BLaER1 (cell line): ENCODE results near the gene P2RX1.
A peak's percentile ranks its signal among the peaks of the same experiment; 100 is the strongest.

Experiments used
- H3K27ac ChIP-seq: shearing (Covaris generic); formaldehyde crosslinking; 2 replicates; pipeline ENCODE4 v1.8.1; 2022
- H3K27me3 ChIP-seq: shearing (Covaris generic); formaldehyde crosslinking; 2 replicates; pipeline ENCODE4 v1.8.1; 2022
- H3K36me3 ChIP-seq: shearing (Covaris generic); formaldehyde crosslinking; 2 replicates; pipeline ENCODE4 v1.8.1; 2022
- H3K4me1 ChIP-seq: shearing (Covaris generic); formaldehyde crosslinking; 2 replicates; pipeline ENCODE4 v1.8.1; 2022
- H3K4me2 ChIP-seq: shearing (Covaris generic); formaldehyde crosslinking; 2 replicates; pipeline ENCODE4 v1.8.1; 2022
- H3K4me3 ChIP-seq: shearing (Covaris generic); formaldehyde crosslinking; 2 replicates; pipeline ENCODE4 v1.8.1; 2022
- H3K9ac ChIP-seq: shearing (Covaris generic); formaldehyde crosslinking; 2 replicates; pipeline ENCODE4 v1.8.1; 2022
- H3K9me3 ChIP-seq: shearing (Covaris generic); formaldehyde crosslinking; 2 replicates; pipeline ENCODE4 v1.8.1; 2022
- H4K20me1 ChIP-seq: shearing (Covaris generic); formaldehyde crosslinking; 2 replicates; pipeline ENCODE4 v1.8.1; 2022
- Cebpa-rat ChIP-seq: shearing (Covaris generic); IDR thresholded peaks from 2 replicates; pipeline ENCODE4 v1.8.1; 2022

The P2RX1 gene

GRCh38 chr17:3909257-3909656 is 7.0 kb downstream of the P2RX1 start:
- H3K4me2 ChIP-seq, result peak overlapping the region; percentile 95
- no peak for TF ChIP-seq Cebpa-rat

GRCh38 chr17:3907483-3908216 is 8.6 kb downstream of the P2RX1 start:
- Histone ChIP-seq H3K4me2 (peak overlapping the region; percentile 95), H3K27ac (peak overlapping the region; percentile 76), H3K36me3 (peaks cover 2% of the 10 kb centered on the region; the same call in 1 of the 2 replicates), H3K9ac (peak overlapping the region; percentile 39; the same call in 1 of the 2 replicates), H3K4me3 (no peak overlapping the region), H3K9me3 (no peaks in the 10 kb centered on the region), H4K20me1 (no peaks in the 10 kb centered on the region), H3K4me1 (peaks cover 95% of the 10 kb centered on the region), H3K27me3 (no peaks in the 10 kb centered on the region)
- TF ChIP-seq Cebpa-rat, result no peak

More at GRCh38 chr17:3909257-3909656, 7.0 kb downstream of the P2RX1 start:
- no peak overlapping the region; the same call in 1 of the 2 replicates for H3K9ac ChIP-seq
- H4K20me1 ChIP-seq, result peaks cover 3% of the 10 kb centered on the region; the same call in 1 of the 2 replicates
- peaks cover 96% of the 10 kb centered on the region for H3K4me1 ChIP-seq
- H3K36me3 ChIP-seq, result peaks cover 4% of the 10 kb centered on the region; the same call in 1 of the 2 replicates
- no peak overlapping the region for H3K4me3 ChIP-seq
- no peaks in the 10 kb centered on the region for H3K27me3 ChIP-seq
- peak overlapping the region; percentile 96 for H3K27ac ChIP-seq
- no peaks in the 10 kb centered on the region for H3K9me3 ChIP-seq

GRCh38 chr17:3906881-3907280 is 9.4 kb downstream of the P2RX1 start:
- Histone ChIP-seq H3K9ac (no peak overlapping the region), H3K27me3 (no peaks in the 10 kb centered on the region), H3K4me2 (peak overlapping the region; percentile 95), H3K4me1 (peaks cover 95% of the 10 kb centered on the region), H4K20me1 (no peaks in the 10 kb centered on the region), H3K36me3 (peaks cover 9% of the 10 kb centered on the region; the same call in 1 of the 2 replicates), H3K9me3 (no peaks in the 10 kb centered on the region), H3K27ac (peak overlapping the region; percentile 98), H3K4me3 (no peak overlapping the region)
- no peak for TF ChIP-seq Cebpa-rat

- Histone ChIP-seq H3K36me3 (peaks cover 24% of the 10 kb centered on the region), H3K4me1 (peaks cover 82% of the 10 kb centered on the region), H3K4me2 (peak overlapping the region; percentile 95)
Observed at GRCh38 chr17:3905017-3905520, 11.2 kb downstream of the P2RX1 start.

GRCh38 chr17:3904501-3904900 is 11.8 kb downstream of the P2RX1 start:
- Histone ChIP-seq H3K27ac (peak overlapping the region; percentile 98), H3K4me3 (peak overlapping the region; percentile 70), H4K20me1 (no peaks in the 10 kb centered on the region), H3K4me2 (peak overlapping the region; percentile 95), H3K36me3 (peaks cover 29% of the 10 kb centered on the region), H3K9me3 (no peaks in the 10 kb centered on the region), H3K27me3 (no peaks in the 10 kb centered on the region), H3K9ac (peak overlapping the region; percentile 92), H3K4me1 (peaks cover 77% of the 10 kb centered on the region)
- TF ChIP-seq Cebpa-rat, result no peak

More at GRCh38 chr17:3905017-3905520, 11.2 kb downstream of the P2RX1 start:
- Histone ChIP-seq H3K9ac (peak overlapping the region; percentile 92), H3K9me3 (no peaks in the 10 kb centered on the region), H3K27me3 (no peaks in the 10 kb centered on the region), H3K4me3 (peak overlapping the region; percentile 70), H4K20me1 (no peaks in the 10 kb centered on the region), H3K27ac (peak overlapping the region; percentile 98)
- no peak for TF ChIP-seq Cebpa-rat

- peaks cover 35% of the 10 kb centered on the region for H3K36me3 ChIP-seq
- 0 out of 2 replicates have a peak, but pooled peaks have one; percentile 58 for TF ChIP-seq Cebpa-rat
- no peaks in the 10 kb centered on the region for H3K27me3 ChIP-seq
- H3K27ac ChIP-seq, result peak overlapping the region; percentile 98
- peaks cover 74% of the 10 kb centered on the region for H3K4me1 ChIP-seq
- H3K4me2 ChIP-seq, result peak overlapping the region; percentile 95
- H4K20me1 ChIP-seq, result no peaks in the 10 kb centered on the region
- peak overlapping the region; percentile 92 for H3K9ac ChIP-seq
- no peaks in the 10 kb centered on the region for H3K9me3 ChIP-seq
- peak overlapping the region; percentile 70 for H3K4me3 ChIP-seq
Observed at GRCh38 chr17:3903881-3904290, 12.4 kb downstream of the P2RX1 start.

GRCh38 chr17:3903051-3903825 is 13.0 kb downstream of the P2RX1 start:
- peak overlapping the region; percentile 92 for H3K9ac ChIP-seq
- H3K4me2 ChIP-seq, result peak overlapping the region; percentile 95
- H3K9me3 ChIP-seq, result no peaks in the 10 kb centered on the region
- H3K4me3 ChIP-seq, result peak overlapping the region; percentile 70
- TF ChIP-seq Cebpa-rat, result no peak
- H3K27ac ChIP-seq, result peak overlapping the region; percentile 98
- H3K36me3 ChIP-seq, result peaks cover 42% of the 10 kb centered on the region
- peaks cover 74% of the 10 kb centered on the region for H3K4me1 ChIP-seq
- H3K27me3 ChIP-seq, result no peaks in the 10 kb centered on the region
- H4K20me1 ChIP-seq, result no peaks in the 10 kb centered on the region

GRCh38 chr17:3900646-3901045 is 15.6 kb downstream of the P2RX1 start:
- no peaks in the 10 kb centered on the region for H3K27me3 ChIP-seq
- peaks cover 67% of the 10 kb centered on the region for H3K4me1 ChIP-seq
- H3K27ac ChIP-seq, result no peak overlapping the region
- no peaks in the 10 kb centered on the region for H3K9me3 ChIP-seq
- H4K20me1 ChIP-seq, result no peaks in the 10 kb centered on the region
- no peak overlapping the region for H3K4me3 ChIP-seq
- peaks cover 60% of the 10 kb centered on the region for H3K36me3 ChIP-seq
- H3K4me2 ChIP-seq, result no peak overlapping the region
- TF ChIP-seq Cebpa-rat, result no peak
- no peak overlapping the region for H3K9ac ChIP-seq

GRCh38 chr17:3897731-3898130 is 18.5 kb downstream of the P2RX1 start:
- no peak overlapping the region for H3K4me3 ChIP-seq
- peaks cover 66% of the 10 kb centered on the region for H3K4me1 ChIP-seq
- no peaks in the 10 kb centered on the region for H3K9me3 ChIP-seq
- H3K36me3 ChIP-seq, result peaks cover 60% of the 10 kb centered on the region
- H3K27ac ChIP-seq, result peak overlapping the region; percentile 50
- peak overlapping the region; percentile 45 for H3K9ac ChIP-seq
- peak overlapping the region; percentile 28 for H3K4me2 ChIP-seq
- no peaks in the 10 kb centered on the region for H3K27me3 ChIP-seq
- TF ChIP-seq Cebpa-rat, result no peak
- H4K20me1 ChIP-seq, result no peaks in the 10 kb centered on the region
